ENCODE results near the gene ANKMY1. TPM values are rescaled to one million over a fixed set of nuclear protein-coding genes. Genes with fewer than 3 reads are reported as not detected.

Gene ANKMY1
- total RNA-seq, 1 donor, result 5.2 TPM

DNA sequence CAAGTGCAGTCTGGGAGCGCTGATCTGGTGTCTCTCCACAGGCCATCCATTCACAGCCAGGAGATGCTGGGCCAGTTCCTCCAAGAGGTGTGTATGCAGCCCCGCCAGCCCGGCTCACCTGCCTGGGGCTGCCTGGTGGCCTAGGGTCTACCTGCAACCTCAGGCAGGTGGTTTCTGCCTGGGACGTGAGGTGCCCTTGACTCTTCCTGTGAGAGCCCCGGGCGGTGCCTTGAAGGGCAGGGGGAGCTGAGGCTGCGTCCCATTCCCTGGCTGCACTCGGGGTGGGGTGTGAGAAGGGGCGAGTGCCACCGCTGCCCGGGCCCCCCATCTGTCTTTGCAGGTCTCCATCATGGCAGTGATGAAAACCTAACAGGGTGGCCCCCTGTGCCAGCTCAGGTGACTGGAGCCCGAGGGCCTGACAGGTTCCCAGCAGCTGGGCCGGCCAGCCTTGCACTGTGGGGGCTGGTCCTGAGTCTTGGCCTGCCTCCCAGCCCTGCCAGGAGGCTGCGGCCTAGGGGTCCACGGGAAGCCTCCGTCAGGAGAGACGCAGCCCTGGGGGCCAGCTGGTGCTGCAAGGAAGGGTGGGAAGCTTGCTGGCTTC is 40.6 kb upstream of the ANKMY1 start:
- TF ChIP-seq, protein P1, sequence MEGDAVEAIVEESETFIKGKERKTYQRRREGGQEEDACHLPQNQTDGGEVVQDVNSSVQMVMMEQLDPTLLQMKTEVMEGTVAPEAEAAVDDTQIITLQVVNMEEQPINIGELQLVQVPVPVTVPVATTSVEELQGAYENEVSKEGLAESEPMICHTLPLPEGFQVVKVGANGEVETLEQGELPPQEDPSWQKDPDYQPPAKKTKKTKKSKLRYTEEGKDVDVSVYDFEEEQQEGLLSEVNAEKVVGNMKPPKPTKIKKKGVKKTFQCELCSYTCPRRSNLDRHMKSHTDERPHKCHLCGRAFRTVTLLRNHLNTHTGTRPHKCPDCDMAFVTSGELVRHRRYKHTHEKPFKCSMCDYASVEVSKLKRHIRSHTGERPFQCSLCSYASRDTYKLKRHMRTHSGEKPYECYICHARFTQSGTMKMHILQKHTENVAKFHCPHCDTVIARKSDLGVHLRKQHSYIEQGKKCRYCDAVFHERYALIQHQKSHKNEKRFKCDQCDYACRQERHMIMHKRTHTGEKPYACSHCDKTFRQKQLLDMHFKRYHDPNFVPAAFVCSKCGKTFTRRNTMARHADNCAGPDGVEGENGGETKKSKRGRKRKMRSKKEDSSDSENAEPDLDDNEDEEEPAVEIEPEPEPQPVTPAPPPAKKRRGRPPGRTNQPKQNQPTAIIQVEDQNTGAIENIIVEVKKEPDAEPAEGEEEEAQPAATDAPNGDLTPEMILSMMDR (IDR thresholded peaks at IDR 0.05; ENCODE audit: insufficient read depth, low read depth, low read length), result no peak
- no peak overlapping the region for H3K4me3 ChIP-seq (ENCODE audit: low read depth, low read length)
- no peak for DNase-seq (ENCODE audit: low read depth)

DNA sequence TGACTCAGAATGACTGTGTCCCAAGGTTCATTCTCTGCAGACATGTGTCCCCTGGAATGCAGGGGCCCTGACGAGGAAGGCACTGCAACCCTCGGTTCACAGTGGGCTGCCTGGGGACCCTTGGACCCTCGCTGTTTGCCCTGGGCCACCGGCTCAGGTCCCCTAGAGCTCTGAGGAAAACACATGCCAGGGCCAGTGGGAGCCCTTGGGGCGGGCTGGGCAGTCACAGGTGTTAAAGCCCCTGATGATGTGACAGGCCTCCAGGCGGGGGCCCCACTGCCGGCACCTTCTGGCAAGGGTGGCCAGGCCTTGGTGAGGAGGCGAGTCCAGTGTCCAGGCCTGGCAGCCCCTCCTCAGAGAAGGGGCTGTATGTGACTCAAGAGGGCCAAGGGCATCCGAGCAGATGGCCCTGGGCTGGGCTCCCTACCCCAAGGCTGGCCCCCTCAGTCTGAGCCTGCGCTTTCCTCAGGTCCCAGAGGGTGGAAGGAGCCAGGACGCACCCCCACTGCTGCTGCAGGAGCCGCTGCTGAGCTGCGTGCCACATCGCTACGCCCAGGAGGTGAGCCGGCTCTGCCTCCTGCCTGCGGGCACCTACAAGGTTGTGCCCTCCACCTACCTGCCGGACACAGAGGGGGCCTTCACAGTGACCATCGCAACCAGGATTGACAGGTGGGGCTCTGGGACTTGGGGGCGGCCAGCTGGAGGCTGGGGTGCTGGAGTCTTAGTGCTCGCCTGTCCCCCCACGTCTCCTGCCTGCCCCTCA is 39.8 kb upstream of the ANKMY1 start:
- TF ChIP-seq, protein P1 (IDR thresholded peaks at IDR 0.05; ENCODE audit: insufficient read depth, low read depth, low read length), result no peak
- no peak overlapping the region for H3K4me3 ChIP-seq (ENCODE audit: low read depth, low read length)
- DNase-seq (ENCODE audit: low read depth), result no peak

DNA sequence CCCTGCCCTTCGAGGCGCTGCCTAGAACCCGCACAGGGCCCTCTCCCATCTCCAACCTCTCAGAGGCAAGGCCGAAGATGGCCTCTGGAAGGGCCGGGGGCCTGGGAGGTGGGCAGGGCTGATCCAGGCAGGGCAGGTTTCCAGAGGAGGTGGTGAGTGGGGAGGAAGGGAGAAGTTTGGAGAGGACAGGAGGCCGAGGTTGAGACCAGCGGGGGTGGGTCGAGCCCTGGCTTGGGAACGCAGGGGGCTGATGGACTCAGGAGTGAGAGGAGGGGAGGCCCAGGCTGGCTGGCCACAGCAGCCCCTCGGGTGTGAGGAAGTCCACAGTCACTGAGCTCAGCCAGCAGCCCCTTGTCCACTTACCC is 39.2 kb upstream of the ANKMY1 start:
- TF ChIP-seq, protein P1 (IDR thresholded peaks at IDR 0.05; ENCODE audit: insufficient read depth, low read depth, low read length), result no peak
- no peak for DNase-seq (ENCODE audit: low read depth)
- H3K4me3 ChIP-seq (ENCODE audit: low read depth, low read length), result no peak overlapping the region

DNA sequence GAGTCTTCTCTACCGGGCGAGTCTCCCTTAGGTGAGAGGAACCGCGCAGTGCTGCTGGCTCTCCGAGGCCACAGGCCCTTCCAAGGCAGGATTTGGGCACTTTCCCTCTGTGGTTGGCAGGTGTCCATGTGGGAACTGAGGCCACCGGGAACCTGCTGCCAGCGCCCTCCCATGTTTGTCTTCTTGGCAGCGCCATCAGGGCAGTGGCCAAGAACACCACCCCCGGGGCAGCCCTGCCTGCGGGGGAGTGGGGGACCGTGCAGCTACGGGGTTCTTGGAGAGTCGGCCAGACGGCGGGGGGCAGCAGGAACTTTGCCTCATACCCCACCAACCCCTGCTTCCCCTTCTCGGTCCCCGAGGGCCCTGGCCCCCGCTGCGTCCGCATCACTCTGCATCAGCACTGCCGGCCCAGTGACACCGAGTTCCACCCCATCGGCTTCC is 38.7 kb upstream of the ANKMY1 start:
- H3K4me3 ChIP-seq (ENCODE audit: low read depth, low read length), result no peak overlapping the region
- TF ChIP-seq, protein P1 (IDR thresholded peaks at IDR 0.05; ENCODE audit: insufficient read depth, low read depth, low read length), result no peak
- no peak for DNase-seq (ENCODE audit: low read depth)

DNA sequence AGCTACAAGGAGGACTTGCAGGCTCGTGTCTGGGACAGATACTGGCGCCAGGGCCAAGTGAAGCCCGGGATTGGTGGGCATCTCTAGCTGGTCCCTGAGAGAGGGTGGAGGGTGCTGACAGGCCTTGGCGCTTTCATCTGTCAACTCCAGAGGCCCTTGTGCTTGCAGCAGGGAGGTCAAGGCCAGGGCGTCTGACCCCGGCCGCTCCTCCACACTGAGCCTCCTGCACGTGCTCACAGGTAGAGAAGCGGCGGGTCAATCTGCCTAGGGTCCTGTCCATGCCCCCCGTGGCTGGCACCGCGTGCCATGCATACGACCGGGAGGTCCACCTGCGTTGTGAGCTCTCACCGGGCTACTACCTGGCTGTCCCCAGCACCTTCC is 38.3 kb upstream of the ANKMY1 start:
- H3K4me3 ChIP-seq (ENCODE audit: low read depth, low read length), result no peak overlapping the region
- TF ChIP-seq, protein P1 (IDR thresholded peaks at IDR 0.05; ENCODE audit: insufficient read depth, low read depth, low read length), result no peak
- no peak for DNase-seq (ENCODE audit: low read depth)

DNA sequence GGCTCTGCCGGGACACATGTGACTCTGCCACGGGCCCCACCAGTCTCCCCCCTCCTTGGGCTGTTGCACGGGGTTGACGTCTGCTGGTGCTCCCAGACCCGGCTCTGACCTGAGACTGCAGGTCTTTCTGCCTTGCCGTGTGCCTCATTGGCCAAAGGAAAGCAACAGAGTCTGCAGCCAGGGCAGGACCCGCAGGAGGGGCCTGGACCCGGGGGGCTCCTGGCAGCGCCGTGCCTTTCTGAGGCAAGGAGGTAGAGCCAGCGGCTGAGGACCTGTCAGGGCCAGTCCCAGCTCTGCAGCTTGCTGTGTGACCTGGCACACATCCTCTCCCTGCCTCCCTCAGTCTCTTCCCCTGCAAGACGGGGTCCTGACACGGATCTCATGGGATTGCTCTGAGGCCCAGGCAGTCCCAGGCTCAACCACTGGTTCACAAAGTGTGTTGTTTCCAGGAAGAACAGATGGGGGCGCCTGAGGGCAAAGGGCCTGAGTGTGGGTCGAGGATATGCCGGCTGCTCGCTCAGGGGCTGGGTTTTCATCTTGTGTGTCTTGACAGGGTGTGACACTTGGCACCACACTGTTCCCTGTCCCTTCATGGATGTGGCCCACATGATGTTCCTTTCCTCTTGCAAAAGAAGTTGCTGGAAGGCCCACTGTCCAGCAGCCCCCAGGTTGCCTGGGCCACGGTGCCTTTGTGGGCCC is 37.7 kb upstream of the ANKMY1 start:
- DNase-seq (ENCODE audit: low read depth), result no peak
- TF ChIP-seq, protein P1 (IDR thresholded peaks at IDR 0.05; ENCODE audit: insufficient read depth, low read depth, low read length), result peak; percentile 16
- H3K4me3 ChIP-seq (ENCODE audit: low read depth, low read length), result no peak overlapping the region
